Type B pancreatic cell (in vitro differentiated cells): ENCODE data around the gene COPS3. TPM values are rescaled to one million over a fixed set of nuclear protein-coding genes. Genes with fewer than 3 reads are reported as not detected.
"Not testable (repeated sequence)": the region's sequence is repeated elsewhere in the genome, so short reads cannot be mapped to it uniquely, and the experiment has no call there.

Experiments
- DNase-seq: peaks from one replicate; pipeline ENCODE4 v3.0.0; 2021; ENCODE audit warnings: mixed read lengths; ENCODE audit not compliant: unreplicated experiment; ENCODE audit errors: extremely low spot score
- H3K27ac Mint-ChIP-seq: 2 replicates; pipeline ENCODE4 v1.8.0; 2021; ENCODE audit warnings: mild to moderate bottlenecking, mixed read lengths
- H3K27me3 Mint-ChIP-seq: 2 replicates; pipeline ENCODE4 v1.8.0; 2021; ENCODE audit warnings: mixed read lengths
- H3K36me3 Mint-ChIP-seq: 2 replicates; pipeline ENCODE4 v1.8.0; 2021; ENCODE audit warnings: mixed read lengths
- H3K4me1 Mint-ChIP-seq: one replicate; pipeline ENCODE4 v1.8.0; 2021; ENCODE audit warnings: mixed read lengths; ENCODE audit not compliant: unreplicated experiment
- H3K4me3 Mint-ChIP-seq: 2 replicates; pipeline ENCODE4 v1.8.0; 2021; ENCODE audit warnings: mild to moderate bottlenecking, mixed read lengths
- H3K9me3 Mint-ChIP-seq: 2 replicates; pipeline ENCODE4 v1.8.0; 2021; ENCODE audit warnings: mixed read lengths
- CTCF ChIP-seq: fragments of 200-600 bp; sonication (generic); conservative IDR thresholded peaks from 2 replicates; pipeline ENCODE4 v1.5.0; 2021; ENCODE audit warnings: antibody characterized with exemption, mild to moderate bottlenecking
- total RNA-seq: library from RNA; stranded (reverse); gene quantifications from 2 replicates; pipeline ENCODE4 v1.2.1, GENCODE V29; 2021; ENCODE audit warnings: low replicate concordance

The COPS3 gene
- total RNA-seq, 1 donor from 2014 or later = 63.1 TPM

GRCh38 chr17:17258011-17258410, 23.0 kb downstream of the COPS3 start:
- no peak overlapping the region for H3K4me3 Mint-ChIP-seq
- no peaks in the 10 kb centered on the region for H3K9me3 Mint-ChIP-seq
- no peaks in the 10 kb centered on the region for H3K27me3 Mint-ChIP-seq
- H3K4me1 Mint-ChIP-seq = no peaks in the 10 kb centered on the region
- no peak overlapping the region for H3K27ac Mint-ChIP-seq
- no peak for DNase-seq
- no peak for TF ChIP-seq CTCF
- H3K36me3 Mint-ChIP-seq = peaks cover 43% of the 10 kb centered on the region

GRCh38 chr17:17256316-17256715, 24.7 kb downstream of the COPS3 start:
- Mint-ChIP-seq H3K36me3 (peaks cover 42% of the 10 kb centered on the region), H3K27me3 (no peaks in the 10 kb centered on the region), H3K27ac (no peak overlapping the region), H3K9me3 (no peaks in the 10 kb centered on the region), H3K4me1 (no peaks in the 10 kb centered on the region), H3K4me3 (no peak overlapping the region)
- TF ChIP-seq CTCF = no peak
- no peak for DNase-seq

- H3K4me3 Mint-ChIP-seq, DNase-seq, H3K27ac Mint-ChIP-seq, H3K4me1 Mint-ChIP-seq, H3K9me3 Mint-ChIP-seq, H3K27me3 Mint-ChIP-seq: not testable (repeated sequence)
- H3K36me3 Mint-ChIP-seq = peaks cover 38% of the 10 kb centered on the region
Measured at GRCh38 chr17:17255689-17256088, 25.4 kb downstream of the COPS3 start.

GRCh38 chr17:17254036-17254435, 27.0 kb downstream of the COPS3 start:
- H3K9me3 Mint-ChIP-seq = no peaks in the 10 kb centered on the region
- DNase-seq = no peak
- peaks cover 34% of the 10 kb centered on the region for H3K36me3 Mint-ChIP-seq
- H3K4me3 Mint-ChIP-seq = no peak overlapping the region
- H3K4me1 Mint-ChIP-seq = no peaks in the 10 kb centered on the region
- no peak overlapping the region for H3K27ac Mint-ChIP-seq
- no peak for TF ChIP-seq CTCF
- H3K27me3 Mint-ChIP-seq = no peaks in the 10 kb centered on the region

GRCh38 chr17:17253406-17253805, 27.6 kb downstream of the COPS3 start:
- Mint-ChIP-seq H3K27ac (no peak overlapping the region), H3K27me3 (no peaks in the 10 kb centered on the region), H3K4me3 (no peak overlapping the region), H3K9me3 (no peaks in the 10 kb centered on the region), H3K36me3 (peaks cover 31% of the 10 kb centered on the region), H3K4me1 (no peaks in the 10 kb centered on the region)
- no peak for DNase-seq
- TF ChIP-seq CTCF = no peak

GRCh38 chr17:17252149-17252661, 28.8 kb downstream of the COPS3 start:
- Mint-ChIP-seq H3K27me3 (no peaks in the 10 kb centered on the region), H3K36me3 (peaks cover 26% of the 10 kb centered on the region)

More at GRCh38 chr17:17252149-17252661, 28.8 kb downstream of the COPS3 start:
- Mint-ChIP-seq H3K4me3 (no peak overlapping the region), H3K4me1 (no peaks in the 10 kb centered on the region), H3K9me3 (no peaks in the 10 kb centered on the region), H3K27ac (no peak overlapping the region)
- no peak for TF ChIP-seq CTCF
- DNase-seq = no peak
